GM12874 (cell line): ENCODE measurements around the gene AZIN2.

Experiments used
- TF ChIP-seq, protein P1 (sequence below): IDR thresholded peaks from 2 replicates; pipeline ENCODE4 v1.5.1; 2011; ENCODE audit warnings: low read depth, mild to moderate bottlenecking, control low read depth, low read length, moderate library complexity; ENCODE audit not compliant: insufficient read depth

The AZIN2 gene

GRCh38 chr1:33048426-33048825 is 32.5 kb upstream of the AZIN2 start:
- TF ChIP-seq, protein P1, sequence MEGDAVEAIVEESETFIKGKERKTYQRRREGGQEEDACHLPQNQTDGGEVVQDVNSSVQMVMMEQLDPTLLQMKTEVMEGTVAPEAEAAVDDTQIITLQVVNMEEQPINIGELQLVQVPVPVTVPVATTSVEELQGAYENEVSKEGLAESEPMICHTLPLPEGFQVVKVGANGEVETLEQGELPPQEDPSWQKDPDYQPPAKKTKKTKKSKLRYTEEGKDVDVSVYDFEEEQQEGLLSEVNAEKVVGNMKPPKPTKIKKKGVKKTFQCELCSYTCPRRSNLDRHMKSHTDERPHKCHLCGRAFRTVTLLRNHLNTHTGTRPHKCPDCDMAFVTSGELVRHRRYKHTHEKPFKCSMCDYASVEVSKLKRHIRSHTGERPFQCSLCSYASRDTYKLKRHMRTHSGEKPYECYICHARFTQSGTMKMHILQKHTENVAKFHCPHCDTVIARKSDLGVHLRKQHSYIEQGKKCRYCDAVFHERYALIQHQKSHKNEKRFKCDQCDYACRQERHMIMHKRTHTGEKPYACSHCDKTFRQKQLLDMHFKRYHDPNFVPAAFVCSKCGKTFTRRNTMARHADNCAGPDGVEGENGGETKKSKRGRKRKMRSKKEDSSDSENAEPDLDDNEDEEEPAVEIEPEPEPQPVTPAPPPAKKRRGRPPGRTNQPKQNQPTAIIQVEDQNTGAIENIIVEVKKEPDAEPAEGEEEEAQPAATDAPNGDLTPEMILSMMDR = no peak

DNA sequence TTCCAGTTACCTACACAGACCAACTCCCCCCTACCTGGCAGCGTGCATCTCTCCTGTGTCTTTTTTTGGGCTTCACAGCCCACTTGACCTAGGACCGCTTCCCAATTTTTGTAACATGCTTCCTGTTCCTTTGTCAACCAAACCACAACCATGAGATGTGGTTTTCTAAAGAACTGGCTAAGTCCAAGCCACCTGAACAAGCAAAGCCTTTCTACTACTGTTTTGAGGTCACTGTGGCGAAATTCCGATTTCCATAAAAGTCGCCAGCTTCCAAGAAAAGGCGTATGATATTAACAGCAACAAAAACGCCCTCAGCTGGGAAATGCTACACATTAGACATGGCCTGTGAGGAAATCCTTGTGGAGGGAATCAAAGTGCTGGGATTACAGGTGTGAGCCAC is 31.6 kb upstream of the AZIN2 start:
- TF ChIP-seq, protein P1 = no peak

DNA sequence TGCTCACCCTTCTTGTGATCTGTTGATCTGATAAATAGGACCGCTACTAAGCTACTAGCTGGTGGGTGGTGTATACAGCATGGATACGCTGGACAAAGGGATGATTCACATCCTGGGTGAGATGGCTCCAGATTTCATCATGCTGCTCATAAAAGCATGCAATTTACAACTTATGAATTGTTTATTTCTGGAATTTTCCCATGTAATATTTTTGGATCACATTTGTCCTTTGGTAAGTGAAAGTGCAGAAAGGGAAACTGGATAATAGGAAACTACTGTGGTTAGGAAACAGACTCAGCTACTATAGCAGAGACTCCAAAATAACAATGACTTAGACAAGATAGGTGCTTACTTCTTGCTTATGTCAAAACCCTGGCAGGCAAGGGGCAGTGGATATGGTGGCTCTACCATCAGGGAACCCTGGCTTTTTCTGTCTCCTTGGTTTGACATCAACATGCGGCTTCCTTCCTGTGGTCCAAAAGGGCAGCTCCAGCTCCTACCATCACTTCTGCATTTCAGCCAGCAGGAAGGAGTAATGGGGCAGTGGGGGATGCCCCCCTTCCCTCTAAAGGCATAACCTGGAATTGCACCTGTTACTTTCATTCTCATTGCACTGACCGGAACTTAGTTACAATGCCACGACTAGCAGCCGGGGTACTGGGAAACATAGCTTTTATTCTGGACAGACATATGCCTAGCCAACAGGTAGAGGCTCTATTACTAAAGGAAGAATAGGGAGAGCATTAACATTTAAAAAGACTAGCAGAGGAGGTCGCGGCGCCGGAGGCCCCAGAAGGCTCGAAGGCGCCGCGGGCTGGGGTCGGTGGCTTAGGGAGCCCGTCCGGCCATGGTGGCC is 30.5 kb upstream of the AZIN2 start:
- TF ChIP-seq, protein P1 = no peak

DNA sequence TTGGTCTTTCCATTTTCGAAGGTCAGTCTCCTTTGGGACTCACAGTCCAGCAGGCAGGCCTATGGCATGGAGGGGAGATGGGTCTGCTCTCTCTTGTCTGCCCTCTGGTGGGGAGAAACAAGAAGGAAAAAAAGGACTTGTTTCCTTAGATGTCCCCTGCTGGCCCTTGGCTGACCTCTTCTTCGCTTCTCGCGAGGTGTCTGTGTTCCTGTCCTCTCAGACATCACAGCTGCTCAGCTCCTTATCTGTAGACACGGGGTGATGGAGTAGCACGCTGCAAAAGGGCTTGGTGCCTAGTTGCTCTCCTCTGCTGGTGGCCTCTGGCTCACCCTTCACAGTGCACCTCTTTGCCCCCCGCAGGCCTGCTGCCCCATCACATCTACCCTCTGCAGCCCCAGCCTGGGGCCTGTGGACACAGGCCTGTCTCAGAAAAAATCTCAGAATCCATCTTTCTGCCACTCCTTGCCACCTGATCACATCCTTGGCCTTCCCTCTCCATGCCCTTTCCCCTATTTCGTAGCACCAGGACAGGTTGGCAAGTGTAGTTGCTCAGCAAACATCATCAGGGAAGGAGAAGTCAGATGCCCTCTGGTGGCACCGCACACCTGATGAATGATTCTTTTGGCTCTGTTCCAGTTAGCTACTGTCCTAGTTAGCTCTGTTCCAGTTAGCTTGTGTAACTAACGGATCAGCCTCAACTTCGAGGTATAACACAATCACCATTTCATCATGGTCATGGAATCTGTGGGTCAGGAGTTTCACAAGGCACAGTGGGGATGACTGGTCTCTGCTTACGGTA is 25.5 kb upstream of the AZIN2 start:
- TF ChIP-seq, protein P1 = peak; percentile 71

GRCh38 chr1:33056426-33056825 is 24.5 kb upstream of the AZIN2 start:
- TF ChIP-seq, protein P1 = no peak

- TF ChIP-seq, protein P1 = no peak
These were observed 23.9 kb upstream of the AZIN2 start for GRCh38 chr1:33057095-33057494.

DNA sequence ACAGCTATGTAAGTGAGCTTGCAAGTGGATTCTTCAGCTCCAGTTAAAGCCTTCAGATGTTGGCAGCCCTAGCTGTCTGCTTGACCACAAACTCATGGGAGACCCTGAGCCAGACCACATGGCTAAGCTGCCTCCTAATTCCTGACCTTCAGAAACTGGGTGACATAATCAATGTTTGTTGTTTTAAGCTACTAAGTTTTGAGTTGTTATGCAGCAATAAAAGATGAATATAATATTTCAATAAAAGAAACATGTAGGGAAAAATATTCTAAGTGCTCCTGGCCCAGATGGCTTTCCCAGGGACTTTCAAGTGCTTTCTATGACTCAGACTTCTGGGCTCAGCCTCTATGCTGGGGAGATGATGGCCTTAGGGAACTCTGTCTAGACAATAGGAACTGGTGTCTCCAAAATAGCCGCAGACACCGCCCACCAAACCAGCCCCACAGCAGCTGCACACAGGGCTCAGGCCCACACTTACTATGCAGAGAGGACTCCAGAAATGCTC is 20.3 kb upstream of the AZIN2 start:
- TF ChIP-seq, protein P1 = no peak
